Adipose tissue (tissue), 3 donors: ENCODE results near the gene NLGN4Y. TPM values are rescaled to one million over a fixed set of nuclear protein-coding genes. Genes with fewer than 3 reads are reported as not detected.

Source experiments
- H3K27ac ChIP-seq: one replicate; pipeline ENCODE4 v1.5.1; 2013; ENCODE audit warnings: low read depth, low read length
- WGBS, 3 donors: extraction: QIAGEN DNeasy Blood & Tissue Kit; methylation state at CpG; one replicate each; pipeline ENCODE4 v1.1.7; 2013; 5-methylcytosine and 5-hydroxymethylcytosine counted together
- polyA plus RNA-seq, 3 donors: library from polyadenylated mRNA; stranded (reverse); fragments of 200-250 nt; gene quantifications; one replicate each; pipeline ENCODE4 v1.2.3, GENCODE V29; 2013
- donor health status: healthy with polysubstance abuse.
- donor health status: Bipolar disorder and iron deficiency.
- donor health status: healthy.

The NLGN4Y gene
- polyA plus RNA-seq = 1 to 10 TPM in 1 of 3 donors, under 1 TPM in 1, not detected in 1; 0.82 to 2.4 TPM

DNA sequence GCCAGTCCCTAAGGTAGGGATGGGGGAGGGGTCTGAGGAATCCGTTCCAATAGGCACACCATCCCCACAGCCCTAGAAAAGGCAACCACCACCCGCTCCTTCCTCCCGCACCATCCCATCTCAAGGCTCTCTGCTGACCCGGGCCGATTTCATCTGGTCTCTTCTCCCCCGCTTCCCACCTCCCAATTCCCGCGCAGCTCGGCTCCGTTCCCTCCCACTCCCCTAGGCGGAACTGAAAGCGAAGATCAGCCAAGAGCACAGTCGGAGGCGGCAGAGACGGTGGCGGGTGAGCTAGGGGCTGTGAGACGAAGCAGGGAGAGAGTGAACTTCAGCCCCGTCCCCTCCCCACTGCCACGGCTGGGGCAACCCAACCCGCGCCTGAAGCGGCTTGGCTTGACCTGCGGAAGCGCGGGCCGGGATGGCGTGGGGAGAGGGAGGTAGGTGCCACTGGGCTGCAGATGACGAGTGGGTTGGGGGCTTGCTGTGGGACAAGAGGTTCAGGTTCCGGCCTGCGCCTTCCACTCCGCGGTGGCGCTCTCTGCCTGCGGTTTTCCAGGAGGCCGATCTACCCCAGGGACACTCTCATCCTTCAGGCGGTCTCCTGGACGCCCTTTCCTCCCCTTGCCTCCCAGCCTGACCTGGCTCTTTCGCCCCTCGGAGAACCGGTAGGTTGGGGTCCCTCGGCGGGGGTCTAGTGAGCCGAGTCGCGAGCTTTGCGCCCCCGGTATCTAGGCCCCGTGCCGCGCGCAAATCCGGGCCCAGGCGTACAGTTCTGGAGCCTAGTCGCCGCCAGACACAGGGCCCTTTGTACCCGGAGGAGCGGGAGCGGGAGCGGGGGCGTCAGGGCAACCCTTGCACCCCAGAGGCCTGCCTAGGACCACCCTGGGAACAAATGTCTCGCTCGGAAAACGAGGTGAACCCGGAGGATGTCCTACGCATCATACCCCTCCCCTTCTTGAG lies at the start of gene NLGN4Y:
Gene NLGN4Y, plus strand, starts transcription at position 258 of the 960 bp plus-strand sequence. CDS start 97,591 bp downstream, outside the sequence.
- H3K27ac ChIP-seq = no peak within 1 kb of the TSS
- 1% methylated on average over 36 to 65 of the region's 65 CpGs; no CpG with 5 or more reads in 1 of the 3 donors for WGBS, 3 donors

DNA sequence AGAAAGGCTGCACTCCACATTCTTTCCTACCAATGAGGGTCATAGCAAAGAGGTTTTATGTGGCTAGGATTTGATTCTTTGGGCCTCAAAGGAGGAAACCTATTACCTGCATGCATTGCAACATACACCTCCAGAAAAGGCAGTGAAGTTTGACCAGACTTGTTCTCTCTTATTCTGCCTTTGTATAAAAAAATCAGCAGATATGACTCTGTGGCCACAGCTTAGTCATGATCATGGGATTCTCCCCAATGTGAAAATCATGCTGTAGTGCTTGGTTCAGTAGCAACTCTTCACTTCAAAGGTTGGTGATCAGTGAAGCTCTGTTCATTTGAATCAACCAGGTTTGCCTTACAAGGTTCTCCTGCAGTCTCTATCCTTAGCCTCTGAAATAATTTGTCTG lies 38.4 kb upstream of the NLGN4Y start:
- H3K27ac ChIP-seq = no peak overlapping the region

DNA sequence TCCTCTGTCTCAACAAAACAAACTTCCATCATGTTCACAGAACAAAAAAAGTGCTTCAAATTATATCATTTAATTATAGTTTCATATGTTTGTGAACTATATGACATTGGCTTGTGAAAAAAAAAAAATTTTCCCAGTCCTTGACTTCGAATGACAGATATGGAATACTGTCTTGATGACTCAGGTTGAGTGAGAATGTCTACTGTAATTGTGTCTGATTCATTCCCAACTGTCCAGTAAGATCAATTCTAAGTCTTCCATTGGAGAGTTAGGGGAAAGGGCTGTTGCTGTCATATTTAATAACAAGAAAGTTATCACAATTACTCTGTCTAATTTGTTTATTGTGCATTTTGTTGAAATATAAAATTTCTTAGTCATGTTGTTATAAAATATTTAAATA lies 34.1 kb upstream of the NLGN4Y start:
- 43 to 57% methylated on average over 1 of the region's 1 CpG; no CpG with 5 or more reads in 1 of the 3 donors for WGBS, 3 donors
- H3K27ac ChIP-seq = no peak overlapping the region

DNA sequence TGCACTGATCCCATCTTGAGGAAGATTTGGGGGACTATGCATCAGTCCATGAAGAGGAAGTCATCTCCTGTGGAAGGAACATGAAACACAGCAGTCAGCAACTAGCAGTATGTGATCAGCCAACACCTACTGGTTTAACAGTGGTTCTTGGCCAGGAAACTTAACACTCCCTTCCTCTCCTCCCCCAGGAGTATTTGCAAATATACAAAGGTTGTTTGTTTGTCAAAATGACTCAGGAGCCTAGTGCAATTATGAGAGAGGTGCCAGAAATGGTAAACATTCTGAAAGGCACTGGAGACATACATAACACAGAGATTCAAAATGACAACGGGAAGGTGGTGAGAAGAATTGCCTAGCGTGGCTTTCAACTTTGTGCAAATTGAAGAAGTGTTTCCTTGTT lies 26.3 kb upstream of the NLGN4Y start:
- 53% methylated on average over 2 of the region's 2 CpGs; no CpG with 5 or more reads in 1 of the 3 donors for WGBS, 3 donors
- H3K27ac ChIP-seq = no peak overlapping the region

DNA sequence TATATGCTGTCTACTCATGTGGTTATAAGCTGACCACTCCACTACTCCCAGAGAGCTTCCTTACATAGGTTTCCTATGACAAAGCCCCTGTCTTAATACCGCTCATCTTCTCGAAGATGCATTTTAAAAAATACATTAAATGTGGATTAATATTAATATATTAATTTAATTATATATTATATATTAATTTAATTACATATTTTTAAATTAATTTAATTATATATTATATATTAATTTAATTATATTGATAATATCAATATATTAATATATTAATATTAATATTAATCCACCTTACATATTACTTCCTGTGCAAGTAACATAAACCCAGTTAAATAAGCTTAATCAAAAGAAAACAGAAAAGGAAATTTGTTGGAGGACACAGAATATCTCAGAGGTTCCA lies 19.7 kb upstream of the NLGN4Y start:
- 91 to 96% methylated on average over 2 of the region's 2 CpGs; no CpG with 5 or more reads in 1 of the 3 donors for WGBS, 3 donors

DNA sequence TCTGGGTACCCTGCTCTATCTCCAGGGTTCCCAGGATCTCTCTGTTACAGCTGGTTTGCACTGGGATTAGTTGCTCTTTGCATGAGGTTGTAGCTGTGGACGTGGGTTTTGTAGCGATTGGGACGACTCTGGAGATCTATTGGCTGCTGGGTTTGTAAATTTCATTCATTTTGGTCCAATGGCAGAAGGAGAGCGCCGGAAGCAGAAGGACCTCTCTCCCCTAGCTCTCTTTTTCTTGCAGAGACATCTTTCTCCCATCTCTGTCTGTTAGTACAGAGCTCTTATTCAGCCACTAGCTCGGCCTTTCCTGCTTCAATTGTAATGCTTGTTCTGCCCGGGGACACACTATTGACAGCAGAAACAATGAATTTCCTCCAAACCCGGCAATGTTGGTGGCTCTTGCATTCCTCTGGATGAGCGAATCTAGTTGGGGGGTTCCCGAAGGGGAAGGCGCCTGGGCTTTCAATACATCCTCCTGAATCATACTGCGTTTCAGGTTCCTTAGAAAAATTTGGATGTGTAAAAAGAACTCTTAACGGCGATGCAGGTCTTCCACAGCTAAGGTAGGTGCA lies 1.9 kb upstream of the NLGN4Y start:
- WGBS, 3 donors = 3 to 7% methylated on average over 14 of the region's 14 CpGs; no CpG with 5 or more reads in 1 of the 3 donors
- no peak overlapping the region for H3K27ac ChIP-seq

More for the DNA sequence above, 19.7 kb upstream of the NLGN4Y start:
- H3K27ac ChIP-seq = no peak overlapping the region

DNA sequence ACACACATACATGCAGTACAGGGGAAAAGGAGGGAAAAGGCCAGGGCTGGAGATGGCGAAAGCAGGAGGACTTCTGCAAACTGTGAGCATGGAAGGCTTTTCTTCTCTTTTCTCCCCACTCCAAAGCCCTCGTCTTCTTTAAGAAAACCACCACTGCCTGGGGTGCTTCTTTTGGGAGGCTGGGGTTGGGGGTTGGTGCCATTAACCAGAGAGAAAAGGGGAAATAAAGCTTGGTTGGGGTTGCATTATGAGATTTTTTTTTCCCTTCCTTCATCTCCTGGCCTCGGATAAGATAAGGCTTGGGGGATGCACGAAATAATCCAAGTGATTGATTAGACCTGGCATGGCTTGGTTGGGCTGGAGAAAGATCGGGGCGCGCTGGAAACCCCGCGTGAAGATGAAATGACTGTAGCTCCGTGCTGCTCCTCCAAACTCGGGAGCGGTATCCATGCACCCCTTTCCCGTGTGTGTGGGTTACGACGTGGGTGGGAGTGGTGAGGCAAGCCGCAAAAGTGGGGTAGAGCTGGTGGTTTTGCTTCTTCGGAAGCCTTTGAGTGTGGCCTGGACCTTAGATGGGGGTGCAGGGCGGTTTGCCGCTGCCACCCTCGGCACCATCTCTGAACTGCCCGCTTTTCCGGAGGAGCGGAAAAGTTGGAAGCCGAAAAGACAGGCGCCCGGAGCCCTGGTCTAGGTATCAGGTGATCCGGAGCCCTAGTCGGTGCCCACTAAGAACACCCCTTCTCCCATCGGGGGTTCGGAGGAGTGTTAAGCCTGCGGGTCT lies 648 bp upstream of the NLGN4Y start:
- no peak overlapping the region for H3K27ac ChIP-seq
- WGBS, 3 donors = 4 to 6% methylated on average over 29 to 31 of the region's 31 CpGs; no CpG with 5 or more reads in 1 of the 3 donors

DNA sequence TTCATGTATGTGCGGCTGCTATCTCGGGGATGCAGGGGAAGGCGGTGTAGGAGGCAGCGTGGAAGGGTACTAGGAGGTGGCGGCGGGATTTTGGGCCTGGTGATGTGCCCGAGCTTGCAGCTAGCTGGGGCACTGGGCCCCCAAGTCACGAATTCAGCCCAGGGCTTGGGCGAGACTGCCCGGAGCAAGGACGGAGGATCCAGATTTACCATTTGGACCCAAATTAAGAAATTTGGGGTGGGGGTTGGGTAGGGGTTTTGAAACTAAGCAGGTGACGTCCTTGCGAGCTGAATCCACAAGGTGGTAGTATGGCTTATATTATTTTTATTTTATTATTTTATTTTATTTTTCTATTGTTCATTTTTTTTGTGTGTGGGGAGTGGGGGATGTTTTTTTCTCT lies 986 bp downstream of the NLGN4Y start:
- whole genome bisulfite sequencing, 3 donors = 3 to 5% methylated on average over 12 to 13 of the region's 13 CpGs; no CpG with 5 or more reads in 1 of the 3 donors
- H3K27ac ChIP-seq = no peak overlapping the region

DNA sequence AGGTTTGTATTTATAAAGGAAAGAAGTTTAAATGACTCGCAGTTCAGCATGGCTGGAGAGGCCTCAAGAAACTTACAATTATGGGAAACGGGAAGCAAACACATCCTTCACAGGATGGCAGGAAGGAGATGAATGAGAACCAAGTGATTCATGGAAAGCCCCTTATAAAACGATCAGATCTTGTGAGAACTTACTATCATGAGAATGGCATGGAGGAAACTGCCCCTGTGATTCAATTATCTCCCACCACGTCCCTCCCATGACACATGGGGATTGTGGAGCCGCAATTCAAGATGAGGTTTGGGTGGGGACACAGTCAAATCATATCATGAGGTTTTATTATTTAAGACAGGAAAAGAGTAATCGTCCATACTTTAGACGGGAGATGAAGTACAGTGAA lies 4.0 kb downstream of the NLGN4Y start:
- no peak overlapping the region for H3K27ac ChIP-seq
- 59 to 63% methylated on average over 7 of the region's 7 CpGs; no CpG with 5 or more reads in 1 of the 3 donors for WGBS, 3 donors

DNA sequence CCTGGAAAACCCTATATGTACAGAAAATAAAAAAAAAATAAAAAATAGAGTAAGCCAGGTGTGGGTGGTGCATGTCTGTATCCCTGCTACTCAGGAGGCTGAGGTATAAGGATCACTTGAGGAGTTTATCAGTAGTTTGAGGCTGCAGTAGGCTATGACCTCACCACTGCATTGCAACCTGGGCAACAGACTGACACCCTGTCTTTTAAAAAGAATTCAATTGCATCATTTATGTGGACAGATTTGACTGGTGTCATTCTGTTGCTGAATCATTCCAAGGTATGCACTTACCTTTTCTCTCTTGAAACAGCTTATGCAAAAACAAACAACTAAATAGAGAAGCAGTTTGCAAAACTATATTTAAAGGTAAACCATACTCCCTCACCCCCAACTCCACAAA lies 12.4 kb downstream of the NLGN4Y start:
- H3K27ac ChIP-seq = no peak overlapping the region

DNA sequence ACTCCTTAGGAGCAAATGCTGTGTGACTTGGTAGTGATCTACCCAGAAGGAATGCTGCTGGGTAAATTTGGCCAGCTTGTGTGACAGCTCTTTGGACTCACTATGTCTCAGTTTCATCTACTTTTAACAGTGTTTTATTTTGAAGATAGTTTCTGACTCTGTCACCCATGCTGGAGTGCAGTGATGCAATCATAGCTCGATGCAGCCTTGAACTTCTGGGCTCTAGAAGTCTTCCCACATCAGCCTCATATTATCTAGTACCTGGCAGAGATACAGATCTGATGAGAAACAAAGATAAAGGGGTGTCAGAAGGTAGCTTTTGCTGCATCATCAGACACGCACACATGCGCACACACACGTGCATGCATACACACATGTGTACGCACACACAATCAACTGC lies 19.2 kb downstream of the NLGN4Y start:
- 95 to 97% methylated on average over 5 of the region's 5 CpGs; no CpG with 5 or more reads in 1 of the 3 donors for WGBS, 3 donors
- H3K27ac ChIP-seq = no peak overlapping the region

DNA sequence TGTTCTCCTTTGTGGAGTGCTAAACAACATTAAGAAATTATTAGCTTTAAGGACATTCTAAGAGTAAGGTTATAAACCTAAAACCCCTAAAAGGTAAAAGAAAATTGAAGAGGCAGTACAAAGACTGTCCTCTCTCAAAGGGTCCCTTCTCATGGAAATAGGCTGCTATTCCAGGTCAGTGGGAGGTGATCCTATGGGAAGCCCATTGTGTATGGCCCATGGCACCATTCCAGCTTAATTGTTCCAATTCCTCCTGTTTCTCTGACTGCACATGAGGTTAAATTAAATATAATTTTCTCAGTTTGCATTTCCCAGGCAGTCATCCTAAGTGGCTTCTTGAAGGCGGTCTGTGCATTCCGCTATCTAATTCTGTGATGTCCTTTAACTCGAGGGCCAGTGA lies 57.0 kb downstream of the NLGN4Y start:
- H3K27ac ChIP-seq = no peak overlapping the region
- WGBS, 3 donors = 68 to 86% methylated on average over 3 of the region's 3 CpGs; no CpG with 5 or more reads in 1 of the 3 donors

DNA sequence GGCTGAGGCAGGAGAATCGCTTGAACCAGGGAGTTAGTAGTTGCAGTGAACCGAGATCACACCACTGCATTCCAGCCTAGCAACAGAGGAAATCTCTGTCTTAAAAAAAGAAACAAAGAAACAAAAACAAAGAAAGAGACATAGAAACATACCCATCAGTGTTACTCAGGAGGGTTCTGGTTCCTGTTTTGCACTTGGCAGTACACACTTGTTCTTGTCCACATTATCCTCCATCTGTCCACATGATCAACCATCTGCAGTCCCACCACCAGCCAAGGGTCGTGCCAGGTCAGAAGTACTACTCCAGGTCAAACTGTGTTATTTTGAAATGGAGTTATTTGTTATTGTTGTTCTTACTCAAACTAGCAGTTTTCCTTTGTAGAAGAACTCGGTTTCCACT lies 62.4 kb downstream of the NLGN4Y start:
- H3K27ac ChIP-seq = no peak overlapping the region
- WGBS, 3 donors = 69 to 77% methylated on average over 4 of the region's 4 CpGs; no CpG with 5 or more reads in 1 of the 3 donors

DNA sequence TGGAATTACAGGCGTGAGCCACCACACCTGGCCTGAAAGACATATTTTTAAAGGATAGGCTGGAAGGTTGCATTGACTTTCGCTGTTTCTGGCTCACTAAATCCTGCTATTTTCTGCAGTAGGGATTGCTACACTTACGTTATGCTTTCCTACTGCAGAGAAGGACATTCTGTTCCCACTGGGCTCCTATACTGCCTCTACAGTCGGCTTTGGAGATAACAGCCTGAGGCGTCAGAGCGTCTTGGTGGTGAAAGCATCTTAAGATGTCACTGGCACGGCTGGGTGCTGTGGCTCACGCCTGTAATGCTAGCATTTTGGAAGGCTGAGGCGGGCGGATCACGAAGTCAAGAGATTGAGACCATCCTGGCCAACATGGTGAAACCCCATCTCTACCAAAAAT lies 77.0 kb downstream of the NLGN4Y start:
- WGBS, 3 donors = 79 to 89% methylated on average over 11 of the region's 11 CpGs; no CpG with 5 or more reads in 1 of the 3 donors

DNA sequence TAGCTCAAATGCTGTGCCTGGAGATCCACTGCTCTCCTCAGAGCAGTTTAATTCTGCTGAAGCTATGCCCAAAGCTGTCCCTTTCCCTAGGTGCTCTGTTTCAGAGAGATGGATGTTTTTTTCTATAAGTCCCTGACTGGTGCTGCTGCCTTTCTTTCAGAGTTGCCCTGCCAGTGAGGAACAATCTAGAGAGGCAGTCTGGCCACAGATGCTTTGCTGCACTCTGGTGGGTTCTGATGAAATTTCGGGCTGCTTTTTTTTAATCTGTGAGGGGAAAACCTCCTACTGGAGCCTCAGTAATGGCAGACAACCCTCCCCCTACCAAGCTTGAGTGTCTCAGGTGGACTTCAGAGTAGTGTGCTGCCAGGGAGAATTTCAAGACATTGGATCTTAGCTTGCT lies 93.3 kb downstream of the NLGN4Y start:
- no peak overlapping the region for H3K27ac ChIP-seq
- WGBS, 3 donors = 70 to 78% methylated on average over 1 of the region's 1 CpG; no CpG with 5 or more reads in 1 of the 3 donors

More for the DNA sequence above, 77.0 kb downstream of the NLGN4Y start:
- H3K27ac ChIP-seq = no peak overlapping the region

DNA sequence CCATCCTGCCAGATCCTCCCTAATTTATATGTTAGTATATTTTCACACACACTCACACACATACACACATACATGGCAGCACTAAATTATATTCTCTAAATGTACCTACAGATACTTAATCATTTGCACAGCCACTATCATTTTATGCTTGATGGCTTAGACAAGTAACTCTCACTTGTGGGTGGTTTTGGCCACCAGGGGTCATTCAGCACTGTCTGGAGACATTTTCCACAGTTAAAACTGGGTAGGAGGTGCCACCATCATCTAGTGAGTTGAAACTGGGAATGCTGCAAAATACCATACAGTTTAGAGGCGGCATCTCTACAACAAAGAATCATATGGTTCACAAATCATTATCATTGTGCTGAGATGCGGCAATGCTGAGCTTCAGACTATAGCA lies 94.2 kb downstream of the NLGN4Y start:
- WGBS, 3 donors = 78 to 95% methylated on average over 2 of the region's 2 CpGs; no CpG with 5 or more reads in 1 of the 3 donors
- H3K27ac ChIP-seq = no peak overlapping the region

DNA sequence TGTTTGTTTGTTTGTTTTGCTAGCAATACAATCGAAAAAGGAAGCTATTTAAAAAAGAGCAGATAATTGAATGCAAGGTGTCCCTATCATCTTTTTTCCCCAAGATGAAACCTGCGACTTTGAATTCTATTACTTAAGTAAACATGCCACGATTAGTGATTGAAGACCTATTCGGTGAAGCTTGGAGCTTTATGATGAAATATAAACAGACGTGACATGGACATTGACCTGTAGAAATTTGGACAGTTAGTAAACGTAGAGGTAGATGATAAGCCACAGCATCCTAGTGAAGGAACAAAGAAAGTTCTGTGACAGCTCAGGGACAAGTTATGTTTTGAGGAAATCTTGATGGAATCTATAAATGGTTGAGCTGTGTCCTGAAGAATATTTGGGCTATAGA lies 103.9 kb downstream of the NLGN4Y start:
- WGBS, 3 donors = 40 to 75% methylated on average over 6 of the region's 6 CpGs; no CpG with 5 or more reads in 1 of the 3 donors

DNA sequence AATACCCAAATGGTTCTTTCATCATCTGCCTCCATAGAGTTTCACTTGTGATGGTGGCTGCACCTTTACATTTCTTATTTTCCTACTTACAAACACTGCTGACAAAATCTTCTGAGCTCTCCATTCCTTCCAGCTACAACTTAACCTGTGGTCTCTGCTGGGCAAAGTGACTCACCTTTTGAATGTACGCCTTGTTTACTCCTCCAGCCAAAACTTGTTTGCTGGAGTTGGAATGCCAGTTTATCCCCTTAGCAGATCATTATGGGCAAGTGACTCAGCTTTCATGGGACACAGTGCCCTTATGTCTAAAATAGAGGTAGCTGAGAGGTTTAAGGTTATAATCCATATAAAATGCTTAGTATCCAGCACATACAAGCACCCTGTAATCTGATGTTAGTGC lies 107.3 kb downstream of the NLGN4Y start:
- no peak overlapping the region for H3K27ac ChIP-seq
- 78 to 92% methylated on average over 1 of the region's 1 CpG; no CpG with 5 or more reads in 1 of the 3 donors for WGBS, 3 donors

More for the DNA sequence above, 103.9 kb downstream of the NLGN4Y start:
- H3K27ac ChIP-seq = no peak overlapping the region
